T-helper 22 cell (primary cell): ENCODE data around the gene WDR20.

Source experiments
- DNase-seq: peaks from one replicate; pipeline ENCODE4 v3.0.0-alpha.2; 2020; ENCODE audit warnings: low read depth

Gene WDR20

DNA sequence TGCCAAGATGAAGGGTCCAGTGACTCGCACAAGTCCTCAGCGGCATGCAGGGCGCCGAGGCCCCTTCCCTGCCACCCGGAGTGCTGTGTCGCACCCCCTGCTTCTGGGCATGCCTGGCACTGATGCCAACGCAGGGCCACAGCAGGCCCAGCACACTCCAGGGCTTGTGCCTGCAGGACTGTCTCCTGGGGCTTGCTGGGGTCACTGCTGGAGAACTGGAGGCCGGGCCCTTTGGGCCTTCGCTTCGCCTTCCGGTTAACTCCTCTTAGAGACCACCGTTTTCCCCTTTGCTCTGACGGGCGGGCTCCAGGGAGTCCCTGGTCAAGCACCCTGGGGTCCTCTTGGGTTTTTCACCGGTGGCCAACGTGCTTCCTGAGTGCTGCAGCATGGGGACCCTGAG, 79.6 kb downstream of the WDR20 start:
- no peak for DNase-seq

DNA sequence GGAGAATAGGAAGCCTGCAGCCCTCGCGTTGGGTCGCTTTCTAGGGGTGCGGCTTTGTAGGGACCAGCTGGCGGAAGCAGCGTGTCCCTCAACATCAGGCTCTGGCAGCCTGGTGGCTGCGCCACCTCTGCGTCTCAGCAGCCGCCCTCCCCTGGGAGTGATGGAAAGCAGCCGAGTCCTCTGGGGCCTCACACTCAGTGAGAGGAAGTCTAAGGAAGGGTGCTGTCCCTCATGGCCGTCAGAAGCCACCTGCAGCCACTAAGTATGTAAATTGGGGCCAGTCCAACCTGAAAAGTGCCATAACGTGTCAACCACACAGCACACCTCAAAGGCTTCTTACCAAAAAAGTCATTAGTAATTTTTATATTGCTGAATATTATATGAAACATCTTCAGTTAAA, 80.3 kb downstream of the WDR20 start:
- no peak for DNase-seq

DNA sequence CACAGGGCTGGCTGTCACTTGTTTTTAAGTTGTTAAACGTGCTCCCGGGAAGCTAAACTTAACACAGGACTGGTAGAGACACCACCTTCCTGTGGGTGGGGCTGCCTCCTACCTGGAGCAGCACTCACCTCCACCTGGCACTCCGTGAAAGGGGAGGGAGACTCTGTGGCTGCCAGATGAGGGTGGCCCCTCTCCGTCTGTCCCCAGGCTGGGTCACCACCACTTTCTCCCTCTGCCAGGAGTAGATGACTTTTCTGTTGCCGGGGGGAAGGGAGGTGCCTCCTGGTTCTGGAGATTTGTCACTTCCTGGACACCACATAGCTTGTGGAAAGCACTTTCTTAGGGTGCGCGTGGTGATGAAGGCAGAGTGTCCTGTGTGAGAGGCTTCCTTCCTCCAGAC, 81.3 kb downstream of the WDR20 start:
- no peak for DNase-seq

DNA sequence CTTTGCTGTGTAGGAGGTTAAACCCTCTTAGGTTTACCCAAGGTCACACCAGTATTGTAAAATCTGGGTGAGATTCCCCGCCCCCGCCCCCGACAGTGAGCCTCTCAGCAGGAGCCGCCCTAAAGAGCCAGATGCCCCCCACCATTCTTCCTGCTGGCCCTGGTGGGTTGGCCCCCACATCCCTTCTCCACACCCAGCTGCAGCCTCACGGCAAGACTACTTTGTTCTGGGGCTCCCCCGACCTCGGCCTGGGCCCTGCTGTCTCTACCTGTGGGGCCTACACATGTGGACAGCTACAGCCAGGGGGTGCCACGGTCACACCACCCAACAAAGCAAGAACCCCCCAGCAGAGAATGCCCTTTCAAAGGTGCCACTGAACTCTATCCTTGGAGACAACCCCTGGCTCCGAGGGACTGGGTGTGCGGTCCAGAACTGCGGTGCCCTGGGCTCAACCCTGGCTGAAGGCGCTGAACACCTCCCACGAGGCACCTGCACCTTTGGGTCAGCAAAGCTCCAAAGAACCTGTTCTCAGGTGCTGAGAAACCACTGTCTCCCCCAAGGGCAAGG, 82.4 kb downstream of the WDR20 start:
- no peak for DNase-seq

DNA sequence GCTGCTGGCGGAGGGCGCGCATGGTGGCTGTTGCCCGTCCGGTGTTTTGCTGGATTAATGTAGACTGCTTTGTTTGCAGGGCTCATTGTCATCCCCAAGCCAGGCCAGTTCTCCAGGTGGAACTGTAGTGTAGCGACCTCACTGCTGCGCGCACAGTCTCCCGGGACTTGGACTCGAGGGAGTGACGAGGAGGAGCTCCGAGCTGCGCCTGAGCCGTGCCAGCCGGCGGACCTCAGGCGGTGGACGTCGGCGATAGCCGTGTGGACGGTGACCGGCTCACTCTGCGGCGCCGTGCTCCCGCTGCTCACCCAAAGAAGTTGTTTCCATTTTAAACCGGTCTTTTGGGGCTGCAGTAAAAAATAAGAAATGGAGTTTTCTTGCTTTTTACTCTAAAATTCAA, 83.1 kb downstream of the WDR20 start:
- no peak for DNase-seq

DNA sequence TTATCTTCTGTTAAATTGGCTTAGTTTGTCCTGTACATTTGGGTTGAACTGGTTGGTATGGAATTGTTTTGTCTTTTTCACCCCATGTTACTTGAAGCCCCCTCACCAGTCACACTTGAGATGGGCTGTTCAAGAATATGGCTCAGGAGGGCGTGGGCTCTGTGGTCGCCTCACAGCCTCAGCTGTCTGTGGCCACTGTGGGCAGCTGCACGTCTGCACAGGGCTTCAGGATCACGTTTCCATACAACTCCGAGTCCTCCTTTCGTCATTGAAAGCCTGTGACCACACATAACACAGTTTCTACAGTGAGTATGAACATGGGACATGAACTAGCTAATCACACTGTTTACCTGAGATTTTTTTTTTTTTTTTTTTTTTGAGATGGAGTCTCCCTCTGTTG, 84.0 kb downstream of the WDR20 start:
- no peak for DNase-seq

DNA sequence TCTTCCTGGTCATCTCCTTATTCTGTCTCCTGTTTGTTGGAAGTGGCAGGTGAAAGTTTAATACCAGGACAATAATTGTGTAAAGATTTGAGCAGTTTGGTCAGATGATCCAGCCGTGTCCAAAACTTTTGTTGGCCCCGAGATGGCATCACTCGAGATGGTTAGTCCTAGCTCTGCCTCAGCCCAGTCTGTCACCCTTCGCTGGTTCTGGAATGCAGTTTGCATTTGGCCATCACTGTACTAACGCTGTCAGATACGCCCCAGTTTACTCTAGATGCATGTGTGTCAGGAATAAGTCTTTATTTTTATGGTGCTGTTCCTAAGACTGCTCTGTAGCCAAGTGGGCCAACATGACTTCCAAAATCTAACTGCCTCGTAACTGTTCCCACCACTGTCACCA, 85.7 kb downstream of the WDR20 start:
- no peak for DNase-seq

DNA sequence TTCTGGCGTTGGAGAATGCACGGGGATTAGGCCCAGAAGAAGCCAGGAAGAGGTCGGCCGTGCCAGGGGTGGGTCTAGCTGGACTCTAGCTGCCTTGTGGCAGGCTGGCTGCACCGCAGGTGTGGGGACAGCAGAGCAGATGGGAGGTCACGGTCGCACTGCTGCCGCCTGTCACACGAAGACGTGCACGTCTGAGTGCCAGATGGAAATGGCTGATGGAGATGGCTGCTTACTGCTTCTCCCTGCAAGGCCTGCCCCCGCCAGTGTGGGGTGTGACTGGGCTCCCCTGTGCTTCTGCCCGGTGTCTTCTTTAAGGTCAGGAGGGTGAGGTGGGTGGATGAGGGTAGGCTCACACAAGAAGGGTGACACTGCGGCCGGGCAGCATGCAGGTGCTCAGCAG, 86.2 kb downstream of the WDR20 start:
- no peak for DNase-seq

DNA sequence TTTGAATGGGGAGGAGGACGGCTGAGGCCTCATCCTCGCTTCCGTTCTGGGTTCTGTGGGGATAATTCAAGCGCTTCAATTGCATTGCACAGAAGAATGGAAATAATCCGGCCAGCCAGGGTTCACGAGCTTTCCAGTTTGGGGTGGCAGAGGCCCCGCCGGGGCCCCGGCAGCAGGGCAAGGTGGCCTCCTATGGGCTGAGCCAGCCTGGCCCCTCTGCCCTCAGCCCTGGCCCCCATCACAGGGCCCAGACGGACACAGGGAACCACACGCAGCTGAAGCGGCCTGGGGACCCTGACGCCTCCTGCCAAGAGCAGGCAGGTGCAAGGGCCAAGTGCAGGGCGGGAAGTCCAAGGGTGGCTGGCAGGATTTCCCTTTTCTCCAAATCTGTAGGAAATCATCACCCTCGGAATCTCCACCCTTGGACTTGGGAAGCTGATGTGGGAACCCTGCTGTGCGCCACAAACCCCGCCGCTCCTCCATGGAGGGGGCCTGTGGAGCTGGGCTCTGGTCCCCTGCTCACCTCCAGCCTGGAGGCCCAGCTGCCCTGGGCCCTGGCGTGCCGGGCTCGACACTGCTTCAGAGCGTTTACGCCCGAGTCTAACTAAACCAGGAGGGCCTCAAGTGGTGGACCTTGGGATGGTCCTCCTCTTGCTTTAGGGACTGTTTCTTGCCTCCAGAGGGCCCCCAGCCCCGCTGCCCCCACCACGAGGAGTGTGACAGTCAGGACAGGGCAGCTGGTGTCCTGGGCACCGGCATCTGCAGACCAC, 86.8 kb downstream of the WDR20 start:
- DNase-seq = no peak

DNA sequence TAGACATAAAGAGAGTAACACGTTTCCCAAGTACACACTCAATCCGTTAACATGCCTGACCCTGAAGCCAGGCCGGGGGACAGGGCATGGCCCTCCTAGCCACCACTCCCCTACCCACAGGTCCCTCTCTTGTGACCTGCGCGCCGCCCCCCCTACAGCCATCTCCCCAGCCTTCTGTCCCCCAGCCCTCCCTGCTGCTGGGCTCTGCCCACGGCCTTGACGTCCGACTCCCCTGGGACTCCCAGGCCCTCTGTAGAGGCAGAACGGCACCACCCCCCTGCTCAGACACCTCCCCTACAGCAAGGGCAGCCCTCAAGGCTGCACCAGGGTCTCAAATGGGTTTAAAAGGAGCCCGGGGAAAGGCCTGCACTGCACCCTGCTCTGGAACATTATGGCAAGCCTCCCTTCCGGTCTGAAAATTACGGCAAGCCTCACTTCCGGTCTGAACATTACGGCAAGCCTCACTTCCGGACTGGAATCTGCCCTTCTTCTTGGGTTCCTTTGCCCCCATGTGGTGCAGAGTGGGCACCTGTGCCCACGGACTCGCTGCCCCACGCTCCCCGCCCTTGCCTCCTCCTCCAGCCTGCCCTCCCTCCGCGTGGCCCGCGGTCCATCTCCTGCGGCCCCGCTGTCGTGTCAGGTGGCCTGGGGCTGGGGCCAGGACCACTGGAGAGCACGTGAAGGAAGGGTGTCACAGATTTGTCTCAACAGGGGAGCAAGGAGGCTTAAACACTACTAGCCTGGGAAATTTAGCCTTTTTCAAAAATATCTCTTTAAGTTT, 87.7 kb downstream of the WDR20 start:
- no peak for DNase-seq

DNA sequence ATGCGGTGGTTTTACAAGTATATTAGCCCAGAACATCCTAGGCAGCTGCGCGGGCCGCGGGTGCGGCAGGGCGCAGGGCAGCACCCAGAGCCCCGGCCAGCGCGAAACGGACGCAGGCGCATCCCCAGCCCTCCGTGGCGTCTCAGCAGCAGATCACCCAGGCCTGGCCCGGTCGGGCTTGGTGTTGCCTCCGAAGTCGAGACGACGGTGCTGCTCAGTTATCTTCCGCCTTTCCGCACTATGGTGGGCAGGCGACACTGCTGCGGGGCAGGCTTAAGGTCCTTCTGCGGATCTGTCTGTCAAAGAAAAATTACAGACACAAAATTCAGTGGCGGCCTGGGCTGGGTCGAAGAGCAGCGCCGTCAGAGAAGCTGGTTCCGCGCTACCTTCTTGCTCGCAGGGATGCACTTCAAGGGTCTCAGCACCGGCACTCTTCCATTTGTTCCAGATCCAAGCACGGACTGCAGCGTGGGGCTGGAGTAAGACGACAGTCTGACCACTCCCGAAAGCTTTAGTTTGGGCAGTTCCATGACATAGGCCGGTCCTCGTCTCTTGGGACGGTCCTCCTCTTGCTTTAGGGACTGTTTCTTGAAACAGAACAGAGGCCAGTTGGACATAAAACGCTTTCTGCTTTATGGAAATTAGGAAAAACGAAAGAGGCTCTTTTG, 89.5 kb downstream of the WDR20 start:
- no peak for DNase-seq

DNA sequence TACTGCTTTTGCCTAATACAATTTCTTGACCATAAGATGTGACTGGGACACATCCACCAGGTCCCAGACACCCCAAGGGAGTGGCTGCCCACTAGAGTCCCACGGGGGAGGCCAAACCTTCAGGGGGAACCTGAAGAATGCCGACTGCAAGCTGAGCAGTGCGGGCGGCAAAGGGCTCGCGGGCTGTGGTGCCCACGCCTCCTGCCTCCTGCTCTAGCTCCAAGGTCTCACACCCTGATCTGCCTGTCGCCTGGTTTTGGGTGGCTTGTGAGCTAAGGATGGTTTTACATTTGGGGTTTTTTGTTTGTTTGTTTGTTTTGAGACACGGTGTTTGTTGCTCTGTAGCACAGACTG, 90.0 kb downstream of the WDR20 start:
- no peak for DNase-seq

DNA sequence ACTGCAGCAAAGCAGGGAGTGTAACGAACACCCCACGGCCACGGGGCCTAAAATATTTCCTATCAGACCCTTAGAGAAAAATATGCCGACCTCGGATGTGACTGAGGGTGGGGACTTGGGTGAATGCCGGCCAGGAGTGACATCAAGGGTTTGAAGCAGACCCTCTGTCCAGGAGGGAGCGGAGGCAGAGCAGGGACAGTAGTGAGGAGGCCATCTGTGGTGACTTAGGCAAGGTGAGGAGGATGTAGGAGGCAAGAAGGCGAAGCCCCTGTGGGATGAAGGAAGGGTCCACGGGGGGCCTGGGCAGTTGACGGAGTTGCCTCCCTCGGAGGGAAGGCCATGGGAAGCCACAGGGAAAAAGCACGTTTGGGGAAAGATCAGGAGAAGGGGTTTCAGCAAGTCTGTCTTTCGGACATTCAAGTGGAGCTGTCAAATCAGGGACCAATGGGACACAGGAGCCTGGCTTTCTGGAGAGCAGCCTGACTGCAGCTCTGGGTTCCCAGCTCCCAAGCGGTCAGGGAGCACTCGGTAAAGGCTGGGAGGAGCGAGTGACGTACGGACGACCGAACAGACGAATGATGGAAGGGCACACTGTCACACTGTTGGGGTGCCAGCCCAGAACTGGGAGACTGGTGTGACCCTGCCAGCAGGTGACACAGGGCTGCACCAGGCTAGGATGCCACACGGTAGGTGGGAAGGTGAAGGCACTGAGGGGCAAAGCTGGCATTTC, 90.9 kb downstream of the WDR20 start:
- DNase-seq = no peak

DNA sequence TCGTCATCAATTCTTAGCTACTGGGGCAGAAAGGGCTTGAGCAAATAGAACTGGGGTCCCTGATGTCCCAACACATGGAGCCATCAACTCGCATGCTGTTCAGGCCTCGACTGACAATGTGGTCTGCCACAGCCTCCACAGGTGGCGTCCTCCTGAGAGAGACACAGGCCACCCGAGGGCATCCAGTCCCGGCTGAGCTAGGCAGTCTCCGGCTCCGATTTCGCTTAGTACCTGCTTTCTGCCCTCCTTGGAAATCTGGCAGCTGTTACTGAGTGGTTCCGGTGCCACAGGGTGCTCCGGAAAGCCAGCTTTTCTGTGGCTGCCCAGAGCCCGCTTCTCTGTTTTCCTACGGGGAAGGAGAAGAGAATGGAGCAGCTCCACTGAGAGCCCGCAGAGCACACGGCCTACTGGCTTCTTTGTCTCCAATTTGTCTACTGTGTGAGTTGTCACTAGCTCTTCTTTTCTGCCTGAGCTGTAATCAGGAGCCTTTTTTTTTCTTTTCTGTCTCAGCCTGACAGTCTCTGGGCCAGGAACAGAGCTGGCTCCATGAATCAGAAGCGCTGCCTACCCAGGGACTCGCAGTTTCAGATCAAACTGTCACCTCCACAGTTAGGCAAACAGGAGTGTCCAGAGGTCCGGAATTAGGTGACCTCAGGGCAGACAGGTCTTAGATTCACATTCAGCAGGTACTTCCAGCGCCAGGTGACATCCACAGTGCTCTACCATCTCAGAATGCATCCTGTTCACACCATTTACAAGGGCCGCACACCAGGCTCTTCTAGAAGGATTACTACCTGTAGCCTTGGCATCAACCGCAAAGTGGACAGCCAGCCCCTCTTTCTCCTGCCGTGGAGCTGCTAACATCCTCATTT, 92.0 kb downstream of the WDR20 start:
- no peak for DNase-seq

DNA sequence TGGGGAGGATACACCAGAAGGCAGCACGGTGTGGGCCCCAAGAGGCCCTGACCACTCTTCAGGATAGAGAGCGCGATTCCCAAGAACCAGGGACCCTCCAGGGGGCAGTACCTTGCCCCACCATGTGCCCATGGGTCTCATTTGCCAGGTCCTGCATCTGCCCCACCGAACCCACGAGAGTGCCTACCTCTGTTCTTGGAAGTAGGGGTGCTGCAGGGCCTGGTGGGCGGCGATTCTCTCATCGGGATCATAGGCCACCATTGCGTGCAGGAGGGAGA, 92.6 kb downstream of the WDR20 start:
- no peak for DNase-seq

DNA sequence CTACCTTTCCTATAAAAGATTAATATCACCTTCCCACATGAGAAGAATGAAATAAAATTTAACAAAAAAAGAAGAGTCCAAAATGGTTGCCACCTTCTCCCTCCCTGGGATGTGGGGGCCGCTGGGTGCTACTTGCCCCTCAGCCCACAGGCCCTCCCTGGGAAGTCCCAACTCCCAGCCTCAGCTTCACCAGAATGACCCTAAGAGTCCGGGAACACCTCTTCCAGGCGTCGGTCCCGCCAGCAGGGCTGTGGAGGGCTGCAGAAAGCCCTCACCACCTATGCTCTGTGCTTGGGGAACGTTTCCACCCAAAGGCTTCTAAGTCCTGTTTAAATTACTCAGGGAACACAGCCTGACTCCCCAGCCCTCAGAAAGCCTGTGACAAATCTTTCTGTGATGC, 93.4 kb downstream of the WDR20 start:
- no peak for DNase-seq

DNA sequence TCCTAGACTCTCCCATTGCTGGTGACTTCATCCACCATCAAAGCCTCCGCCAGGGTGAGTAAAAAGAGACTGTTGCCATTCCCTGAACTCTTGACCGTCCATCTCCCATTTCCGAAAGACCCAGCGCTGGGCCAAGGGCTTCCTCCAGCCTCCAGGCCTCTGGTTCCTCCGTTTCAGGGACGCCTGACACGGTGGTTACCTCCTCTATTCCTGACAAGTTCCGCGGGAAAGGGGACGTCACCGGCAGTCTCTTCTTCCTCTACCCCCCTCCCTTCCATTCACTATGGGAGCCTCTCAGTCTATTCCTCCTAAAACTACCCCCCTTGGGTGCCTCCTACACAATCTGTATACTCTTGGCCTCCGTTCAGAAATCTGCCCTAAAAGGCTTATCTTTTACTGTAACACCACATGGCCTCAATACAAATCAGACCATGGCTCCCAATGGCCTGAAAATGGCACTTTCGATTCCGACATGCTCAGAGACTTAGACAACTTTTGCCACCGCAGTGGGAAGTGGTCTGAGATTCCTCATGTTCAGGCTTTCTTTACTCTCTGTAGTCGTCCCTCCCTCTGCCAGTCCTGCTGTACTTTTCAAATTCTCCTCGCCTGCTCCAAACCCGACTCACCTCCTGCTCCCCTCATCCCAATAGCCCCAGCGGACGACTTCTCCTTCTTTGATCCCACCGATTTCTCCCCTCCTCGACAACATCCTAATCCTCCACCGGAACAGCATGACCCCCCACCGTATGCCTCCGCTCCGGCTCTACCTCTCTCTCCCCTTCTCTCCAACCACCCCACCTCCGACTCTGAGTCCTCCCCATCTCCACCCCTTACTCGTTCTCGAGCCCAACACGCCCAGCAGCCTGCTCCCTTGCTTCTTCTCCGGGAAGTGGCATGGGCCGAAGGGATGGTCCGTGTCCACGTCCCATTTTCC, 94.9 kb downstream of the WDR20 start:
- no peak for DNase-seq

DNA sequence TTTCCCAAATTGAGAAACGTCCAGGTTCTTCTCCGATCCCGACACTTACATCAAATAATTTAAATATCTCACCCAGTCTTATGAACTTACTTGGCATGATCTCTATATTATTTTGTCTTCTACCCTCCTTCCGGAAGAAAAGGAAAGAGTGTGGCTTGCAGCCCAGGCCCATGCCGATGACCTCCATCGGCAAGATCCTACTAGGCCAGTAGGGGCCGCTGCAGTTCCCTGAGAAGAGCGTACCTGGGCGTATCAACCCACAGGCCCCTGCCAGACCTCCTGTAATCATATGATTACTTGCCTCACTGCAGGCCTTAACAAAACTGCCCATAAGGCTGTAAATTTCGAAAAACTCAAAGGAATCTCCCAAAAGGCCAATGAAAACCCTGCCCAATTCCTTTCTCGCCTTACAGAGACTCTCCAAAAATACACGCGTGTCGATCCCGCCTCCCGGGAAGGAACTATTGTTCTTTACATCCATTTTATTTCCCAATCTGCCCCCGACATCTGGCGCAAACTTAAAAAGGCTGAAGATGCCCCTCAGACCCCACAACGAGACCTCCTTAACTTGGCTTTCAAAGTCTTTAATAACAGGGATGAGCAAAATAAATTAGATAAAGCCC, 95.7 kb downstream of the WDR20 start:
- peak; percentile 36 for DNase-seq

DNA sequence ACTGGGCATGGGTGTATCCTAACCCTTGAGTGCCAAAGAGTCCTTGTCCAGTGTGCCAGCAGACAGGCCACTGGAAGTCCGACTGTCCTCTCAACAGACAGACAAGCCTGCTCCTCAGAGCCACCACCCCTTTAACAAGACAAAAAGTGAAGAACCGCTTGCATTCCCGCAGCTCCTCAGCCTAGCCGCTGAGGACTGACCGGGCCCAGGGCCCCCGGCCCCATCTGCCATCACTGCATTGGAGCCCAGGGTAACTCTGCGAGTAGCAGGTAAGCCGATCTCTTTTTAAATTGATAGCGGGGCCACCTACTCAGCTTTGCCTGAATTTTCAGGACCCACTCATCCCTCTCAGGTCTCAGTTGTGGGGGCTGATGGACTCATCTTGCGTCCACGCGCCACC, 96.3 kb downstream of the WDR20 start:
- no peak for DNase-seq

DNA sequence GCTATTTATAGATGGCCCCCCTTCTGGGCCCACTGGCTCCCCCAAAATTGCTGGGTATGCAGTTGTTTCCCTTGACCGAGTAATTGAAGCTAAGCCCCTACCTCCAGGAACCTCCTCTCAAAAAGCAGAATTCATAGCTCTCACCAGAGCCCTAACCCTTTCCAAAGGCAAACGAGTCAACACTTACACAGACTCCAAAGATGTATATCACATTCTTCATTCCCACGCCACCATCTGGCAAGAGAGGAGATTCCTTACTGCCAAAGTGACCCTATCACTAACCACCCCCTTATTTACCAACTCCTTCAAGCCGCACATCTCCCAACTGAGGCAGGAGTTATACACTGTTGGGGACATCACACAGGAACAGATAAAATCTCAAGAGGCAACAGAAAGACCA, 98.4 kb downstream of the WDR20 start:
- DNase-seq = no peak
